HG03103 (cell line): ENCODE data around the gene ATP4B.

Experiments
- ATAC-seq: cut with Tn5 transposase; IDR thresholded peaks from one replicate; pipeline ENCODE4 v1.9.1; 2021; ENCODE audit warnings: low read depth; ENCODE audit not compliant: unreplicated experiment

ATP4B gene

DNA sequence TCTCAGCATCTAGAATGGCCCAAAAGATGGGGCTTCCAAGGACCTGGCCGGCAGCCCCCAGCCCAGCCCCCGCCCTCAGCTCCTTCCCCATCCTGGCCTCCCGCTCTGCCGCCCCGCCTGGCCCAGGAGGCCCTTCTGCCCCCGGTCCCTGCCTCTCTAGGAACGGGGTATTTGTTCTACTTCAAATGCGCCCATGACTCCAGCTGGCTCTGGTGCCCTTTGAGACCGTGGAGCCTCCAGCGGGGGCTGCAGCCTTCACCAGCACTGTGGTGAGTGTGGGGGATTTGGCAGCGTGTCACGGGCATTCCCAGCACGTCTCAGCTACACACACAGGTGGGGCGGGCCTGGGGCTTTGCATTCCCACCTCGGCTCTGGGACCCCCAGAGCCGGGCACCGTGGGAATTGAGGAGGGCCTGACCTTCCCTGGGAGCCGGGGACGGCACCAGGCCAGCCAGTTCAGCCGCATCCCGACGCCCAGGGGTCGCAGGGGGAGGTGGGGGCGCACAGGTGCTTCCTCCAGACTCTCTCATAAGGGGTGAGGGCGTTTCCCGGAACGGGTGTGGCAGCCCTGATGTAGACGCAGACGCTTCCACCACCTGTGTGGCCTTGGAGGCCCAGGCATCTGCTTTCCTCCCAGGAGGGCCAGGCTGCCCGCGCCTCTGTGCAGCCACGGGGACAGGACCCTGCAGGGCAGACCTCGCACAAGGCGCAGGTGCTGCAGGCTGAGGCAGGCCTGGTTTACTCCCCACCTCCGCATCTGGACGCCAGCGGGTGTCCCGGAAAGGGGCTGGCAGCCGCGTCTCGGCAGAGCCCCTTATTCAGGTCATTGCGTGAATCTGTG is 947 bp downstream of the ATP4B start:
- ATAC-seq = no peak

DNA sequence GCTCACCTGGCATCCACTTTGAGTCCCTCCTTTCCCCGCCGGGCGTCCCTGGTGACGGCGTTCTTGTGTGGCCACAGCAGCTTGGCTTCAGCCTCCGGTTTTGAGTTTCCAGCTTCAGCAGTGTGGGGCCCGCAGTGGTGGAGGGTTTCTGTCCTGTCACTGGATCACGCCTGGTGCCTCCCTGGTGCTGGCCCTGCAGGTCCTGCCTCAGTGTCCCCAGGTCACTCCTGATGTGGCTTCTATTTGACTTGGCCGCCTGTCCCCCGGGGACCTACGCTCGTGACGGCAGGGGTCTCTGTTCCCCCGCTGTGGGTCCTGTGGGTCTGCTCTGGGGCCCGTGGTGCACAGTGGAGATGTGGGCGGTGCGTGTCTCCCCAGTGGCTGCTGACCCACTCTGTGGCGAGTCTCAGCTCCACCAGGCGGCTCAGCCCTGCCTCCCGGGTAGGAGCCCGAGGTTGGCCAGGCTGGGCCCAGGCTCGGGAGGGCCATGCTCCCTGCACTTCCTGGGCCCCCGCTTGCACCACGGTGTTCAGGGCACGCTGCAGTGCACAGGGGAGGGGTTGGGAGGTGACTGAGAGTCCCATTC is 1.9 kb downstream of the ATP4B start:
- ATAC-seq = no peak

DNA sequence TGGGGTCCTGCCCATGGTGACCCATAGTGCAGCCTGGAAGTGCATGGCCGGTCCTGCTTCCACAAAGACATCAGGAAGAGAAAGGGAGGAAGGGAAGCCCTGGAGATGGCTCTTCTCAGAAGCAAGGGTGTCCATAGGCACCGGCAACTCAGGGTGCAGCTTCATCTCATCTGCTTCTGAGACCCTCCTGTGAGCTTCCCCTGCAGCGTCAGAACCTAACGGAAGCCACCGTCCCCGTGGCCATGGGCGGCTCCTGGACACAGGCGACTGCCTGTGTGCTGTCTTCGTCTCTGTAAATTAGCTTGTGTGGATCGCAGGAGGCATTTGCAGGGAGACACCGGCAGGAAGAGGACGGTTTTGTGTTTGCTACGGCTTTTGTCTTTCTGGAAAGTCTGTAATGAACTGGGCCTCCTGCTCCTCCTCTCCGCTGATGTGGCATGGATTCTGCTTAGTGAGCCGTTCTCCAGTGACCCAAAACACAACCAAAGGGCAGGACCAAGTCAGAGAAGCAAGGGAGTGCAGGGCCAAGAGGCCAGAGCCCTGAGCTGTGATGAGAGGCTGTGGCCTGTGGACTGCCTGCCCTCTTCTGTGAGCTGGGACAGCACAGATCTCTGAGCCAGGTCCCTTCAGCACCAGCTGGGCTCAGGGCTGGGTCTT is 2.5 kb downstream of the ATP4B start:
- ATAC-seq = no peak

DNA sequence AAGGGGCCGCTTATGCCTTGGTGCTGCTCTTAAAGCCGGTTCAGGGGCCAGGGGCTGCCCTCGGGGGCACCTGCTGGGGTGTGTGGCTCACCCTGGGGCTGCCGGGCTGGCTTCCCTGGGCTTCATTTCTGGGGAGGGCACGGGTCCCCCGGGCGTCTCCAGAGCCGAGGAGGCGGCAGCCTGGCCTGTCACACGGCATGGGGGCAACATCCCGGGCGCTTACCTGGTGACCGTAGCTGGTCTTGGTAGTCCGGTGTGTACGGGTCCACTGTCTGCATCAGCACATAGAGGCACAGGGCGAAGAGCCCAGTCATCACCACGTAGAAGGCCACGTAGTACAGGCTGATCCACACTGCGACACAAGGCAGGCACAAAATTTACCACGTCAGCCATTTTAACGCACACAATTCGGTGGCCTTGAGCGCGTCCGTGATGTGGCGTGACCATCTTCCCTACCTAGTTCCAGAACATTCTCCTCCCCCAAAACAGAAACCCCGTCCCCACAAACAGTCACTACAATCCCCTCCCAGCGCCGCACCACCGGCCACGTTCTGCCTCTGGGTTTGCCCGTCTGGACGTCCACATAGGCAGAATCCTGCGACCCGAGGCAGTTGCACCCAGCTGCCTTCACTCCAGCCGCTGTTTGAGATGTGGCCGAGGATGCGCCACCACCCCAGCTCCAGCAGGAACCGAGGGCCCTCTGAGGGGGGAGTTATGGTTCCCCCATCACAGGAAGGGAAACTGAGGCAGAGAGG is 3.2 kb downstream of the ATP4B start:
- ATAC-seq = no peak

DNA sequence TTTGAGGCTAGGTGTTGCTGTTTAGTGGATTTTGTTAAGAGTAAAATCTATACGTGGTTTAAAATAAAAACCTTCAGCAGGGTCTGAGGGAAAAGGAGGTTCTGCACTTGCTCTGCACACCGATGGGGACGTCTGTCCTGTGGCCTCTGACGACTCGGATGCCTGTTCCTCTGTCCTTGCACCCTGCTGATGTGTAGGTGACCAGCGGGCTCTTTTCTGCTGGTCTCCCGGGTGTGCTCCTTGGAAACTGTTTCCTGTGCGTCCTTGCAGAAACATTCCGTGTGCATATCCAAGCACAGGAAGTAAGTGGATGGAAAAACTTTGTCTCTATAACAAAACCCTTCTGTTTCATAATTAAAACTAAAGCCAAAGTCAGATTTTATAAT is 3.8 kb downstream of the ATP4B start:
- ATAC-seq = no peak

DNA sequence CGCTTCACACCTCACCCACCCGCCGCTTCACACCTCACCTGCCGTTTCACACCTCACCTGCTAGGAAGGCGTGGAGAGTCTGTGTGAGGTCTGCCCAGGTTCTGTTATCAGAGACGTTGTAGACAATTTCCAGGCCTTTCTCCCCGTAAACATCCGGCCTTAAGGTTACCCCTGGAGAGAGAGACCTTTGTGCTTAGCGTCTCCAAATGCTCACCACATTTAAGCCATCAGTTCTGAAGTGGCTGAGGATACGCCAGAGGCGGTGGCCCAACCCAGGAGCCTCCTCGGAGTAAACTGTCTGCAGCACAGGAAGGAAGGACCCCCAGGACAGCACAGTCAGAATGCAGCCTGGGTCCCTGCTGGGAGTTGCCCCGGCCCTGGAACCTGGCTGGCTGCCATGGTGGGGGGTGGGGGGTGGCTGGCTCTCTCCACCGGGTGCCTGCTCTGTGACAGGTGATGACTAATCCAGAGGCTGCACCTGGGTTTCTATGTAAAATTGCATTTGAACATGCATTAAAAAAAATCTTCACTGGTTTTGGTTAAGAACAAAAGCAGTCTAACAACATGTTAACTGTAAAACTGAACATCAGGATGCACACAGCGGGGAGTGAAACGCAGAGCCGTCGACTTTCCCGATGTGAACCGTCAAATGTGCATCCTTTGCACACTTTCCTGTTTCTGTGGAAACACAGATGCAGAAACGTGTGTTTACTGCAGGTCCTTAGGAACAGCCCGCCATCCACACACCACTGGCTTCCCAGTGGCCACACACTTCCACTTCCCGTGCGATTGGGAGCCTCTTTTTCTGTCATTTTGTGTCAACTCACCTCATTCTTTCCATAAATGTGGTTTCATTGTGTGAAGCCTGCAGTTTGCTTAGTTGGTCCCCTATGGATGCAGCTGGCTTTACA is 4.5 kb downstream of the ATP4B start:
- ATAC-seq = no peak

DNA sequence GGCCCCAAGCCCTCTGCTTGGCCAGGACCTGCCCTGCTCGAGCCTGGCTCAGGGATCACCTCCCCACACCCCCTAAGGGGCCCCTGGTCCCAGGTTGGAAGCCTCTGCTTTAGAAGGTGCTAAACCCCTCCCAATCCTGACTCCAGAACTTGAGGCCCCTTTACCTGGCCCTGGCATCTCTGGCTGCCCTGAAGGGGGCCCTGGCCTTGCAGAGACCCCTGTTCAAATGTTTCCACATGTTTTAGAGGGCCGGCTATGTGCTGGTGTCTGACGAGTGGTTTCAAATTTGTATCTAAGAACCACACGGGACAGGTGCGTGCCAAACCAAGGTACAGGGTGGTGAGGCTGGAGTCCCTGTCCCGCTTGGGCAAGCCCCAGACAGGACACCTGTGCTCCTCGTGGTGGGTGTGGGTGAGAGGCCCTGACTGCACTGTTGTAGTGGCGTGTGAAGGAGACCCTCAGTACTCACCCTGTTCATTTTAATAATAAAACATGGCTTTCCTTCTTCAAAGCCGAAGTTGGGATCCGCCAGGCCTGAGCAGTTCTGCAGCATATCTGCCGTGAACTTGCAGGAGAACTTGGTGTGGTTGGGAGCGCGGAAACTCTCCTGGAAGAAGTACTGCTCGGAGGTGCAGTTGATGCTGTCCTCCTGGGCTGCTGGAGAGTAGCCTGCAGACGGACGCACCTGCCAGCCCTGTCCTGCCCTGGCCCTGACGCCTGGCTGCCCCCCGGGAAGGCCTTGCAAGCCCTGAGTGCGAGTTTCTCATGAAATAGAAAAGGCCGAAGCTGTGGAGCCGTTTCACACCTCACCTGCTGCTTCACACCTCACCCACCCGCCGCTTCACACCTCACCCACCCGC is 5.4 kb downstream of the ATP4B start:
- ATAC-seq = no peak

DNA sequence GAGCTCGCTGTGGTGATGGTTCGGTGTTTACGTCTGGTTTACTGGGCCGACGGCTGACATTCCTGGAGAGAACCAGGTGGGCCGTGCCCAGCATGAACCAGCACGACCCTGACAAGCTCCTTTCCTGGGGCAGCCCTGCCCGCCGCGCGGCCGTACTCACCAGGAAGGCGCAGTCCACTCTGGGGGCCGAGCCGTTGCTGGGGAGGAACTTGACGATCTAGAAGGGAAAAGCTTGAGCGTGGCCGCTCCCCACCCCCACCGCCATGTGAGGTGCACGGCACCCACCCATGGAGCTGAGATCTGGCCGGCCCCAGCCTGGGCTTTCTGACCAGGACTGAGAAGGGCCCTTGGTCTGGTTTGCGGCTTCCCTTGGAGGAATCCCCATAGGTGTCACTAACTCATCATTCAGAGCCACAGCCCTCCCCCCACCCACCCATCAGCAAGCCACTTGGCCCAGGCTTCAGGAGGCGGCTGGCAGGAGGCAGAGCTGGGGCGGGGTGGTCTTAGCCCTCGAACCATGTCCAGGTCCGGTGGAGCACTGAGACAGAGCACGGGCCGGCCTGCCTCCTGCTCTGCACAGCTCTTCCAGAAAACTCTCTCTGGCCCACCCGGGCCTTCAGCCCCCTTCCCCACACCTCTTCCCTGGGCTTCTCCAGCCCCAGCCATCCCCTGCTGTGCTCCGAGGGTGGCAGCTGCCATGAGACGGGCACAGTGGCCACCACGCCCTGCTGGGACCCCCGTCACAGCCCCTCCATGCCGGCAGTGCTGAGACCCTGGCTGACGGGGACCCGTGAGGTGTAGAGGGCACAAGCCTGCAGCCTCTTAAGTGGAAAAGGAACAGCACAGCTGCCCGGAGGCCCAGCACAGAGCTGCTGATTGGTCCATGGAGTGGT is 6.2 kb downstream of the ATP4B start:
- no peak for ATAC-seq

DNA sequence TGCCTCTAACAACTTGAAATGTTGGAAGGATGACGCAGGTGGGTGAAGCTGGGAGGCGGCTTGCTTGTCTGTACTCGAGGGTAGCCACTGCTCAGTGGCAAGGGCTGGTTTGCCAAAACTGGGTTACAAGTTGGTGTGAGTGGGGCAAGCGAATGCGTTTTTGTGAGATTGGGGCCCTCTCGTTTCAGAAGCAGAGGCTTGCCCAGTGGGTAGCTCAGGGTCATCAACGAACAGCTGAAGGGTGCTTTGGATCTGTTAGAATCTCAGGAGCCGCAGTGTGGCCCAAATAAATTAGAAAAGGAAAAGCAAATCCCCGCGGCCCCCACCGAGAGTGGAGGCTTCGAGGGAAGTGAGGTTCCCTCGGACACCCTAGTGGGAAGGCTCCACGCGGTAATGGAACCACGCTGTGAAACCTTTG is 7.3 kb downstream of the ATP4B start:
- ATAC-seq = no peak

DNA sequence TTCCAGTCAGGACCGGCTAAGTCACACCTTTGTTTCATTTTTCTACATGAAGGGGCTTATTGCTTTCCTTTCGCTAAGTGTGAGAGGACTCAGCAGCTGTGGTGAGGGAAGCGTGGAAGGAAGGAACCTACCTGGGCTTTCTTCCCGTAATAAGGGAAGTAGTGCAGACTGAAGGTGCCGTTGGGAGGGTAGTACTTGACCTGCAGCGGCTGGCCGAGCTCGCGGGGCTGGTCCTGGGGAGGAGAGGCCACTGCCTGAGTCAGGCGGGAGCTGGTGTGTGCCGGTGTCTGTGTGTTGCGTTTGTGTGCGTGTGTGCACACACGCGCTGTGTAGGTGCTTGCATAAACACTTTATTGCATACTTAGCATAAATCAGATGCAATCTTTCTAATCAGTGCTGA is 7.7 kb downstream of the ATP4B start:
- no peak for ATAC-seq

DNA sequence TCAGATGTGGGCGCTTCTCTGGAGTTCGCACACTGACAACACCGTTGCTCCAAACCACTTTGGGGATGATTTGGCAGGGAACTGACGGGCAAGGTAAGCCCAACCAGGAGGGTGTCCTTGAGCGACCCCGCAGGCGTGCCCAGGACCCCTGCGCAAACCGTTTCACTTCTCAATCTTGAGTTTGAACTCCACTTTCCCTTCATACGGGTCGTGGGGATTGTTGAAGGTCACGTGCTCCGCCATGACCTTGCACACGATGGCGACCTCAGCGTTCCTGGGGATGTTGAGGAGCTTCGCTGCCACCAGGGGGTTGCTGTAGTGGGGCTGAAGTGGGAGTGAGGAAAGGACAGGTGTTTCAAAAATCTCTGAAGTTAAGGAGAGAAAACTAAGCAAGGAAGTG is 8.8 kb downstream of the ATP4B start:
- ATAC-seq = no peak

DNA sequence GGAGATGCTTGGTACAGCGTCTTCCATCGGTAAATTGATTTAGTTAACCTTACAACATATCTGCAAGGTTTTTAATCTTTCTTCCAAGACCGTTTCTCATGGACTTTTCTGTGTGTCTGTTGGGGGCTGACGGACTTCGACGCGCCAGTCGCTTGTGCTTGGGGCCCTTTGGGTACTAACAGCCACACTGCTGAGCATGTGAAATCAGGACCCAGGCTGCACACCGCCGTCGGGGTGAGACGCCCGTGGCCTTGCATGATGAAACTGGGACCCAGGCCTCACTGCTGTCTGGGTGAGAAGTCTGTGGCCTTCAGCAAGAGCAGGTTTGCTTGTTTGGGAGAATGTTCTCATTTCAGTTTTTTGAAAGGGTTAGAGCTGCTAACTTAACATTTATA is 9.8 kb downstream of the ATP4B start:
- no peak for ATAC-seq

DNA sequence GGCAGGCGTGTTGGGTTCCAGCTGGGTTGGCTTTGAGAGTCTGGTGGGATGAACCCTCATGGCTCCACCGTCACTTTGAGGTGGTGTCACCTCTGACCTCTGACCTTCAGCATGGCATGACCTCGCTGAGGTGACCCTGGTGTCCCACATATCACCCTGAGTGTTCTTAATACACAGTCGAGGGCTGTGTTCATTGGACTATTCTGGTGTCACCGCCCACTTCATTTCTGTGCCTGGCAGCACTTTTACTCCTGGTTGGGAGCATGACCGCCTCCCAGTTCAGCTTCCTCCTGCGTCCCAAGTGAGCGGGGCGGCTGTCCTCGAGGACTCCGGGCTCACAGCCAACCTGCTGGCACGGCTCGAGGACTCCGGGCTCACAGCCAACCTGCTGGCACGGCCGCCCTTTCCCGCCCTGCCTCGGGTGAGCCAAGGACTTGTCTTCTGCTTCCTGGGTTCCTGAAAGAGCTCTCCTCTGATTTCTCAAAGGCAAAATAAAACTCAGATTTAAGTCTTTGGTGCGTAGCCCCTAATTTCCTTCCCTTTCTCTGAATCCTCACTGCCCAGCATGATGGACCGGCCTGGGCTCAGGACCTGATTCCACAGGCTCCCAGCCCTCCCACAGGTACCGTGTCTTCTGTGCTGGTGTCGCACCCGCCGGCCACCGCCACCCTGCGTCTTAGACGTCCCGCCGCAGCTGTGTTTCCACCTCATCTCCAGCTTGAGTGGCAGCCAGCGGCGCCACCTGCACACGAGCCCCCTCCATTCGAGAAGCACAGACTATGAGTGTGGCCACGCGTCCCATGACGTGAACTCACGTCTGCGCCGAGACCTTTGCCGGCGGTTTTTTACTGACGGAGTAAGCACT is 10.4 kb downstream of the ATP4B start:
- no peak for ATAC-seq

DNA sequence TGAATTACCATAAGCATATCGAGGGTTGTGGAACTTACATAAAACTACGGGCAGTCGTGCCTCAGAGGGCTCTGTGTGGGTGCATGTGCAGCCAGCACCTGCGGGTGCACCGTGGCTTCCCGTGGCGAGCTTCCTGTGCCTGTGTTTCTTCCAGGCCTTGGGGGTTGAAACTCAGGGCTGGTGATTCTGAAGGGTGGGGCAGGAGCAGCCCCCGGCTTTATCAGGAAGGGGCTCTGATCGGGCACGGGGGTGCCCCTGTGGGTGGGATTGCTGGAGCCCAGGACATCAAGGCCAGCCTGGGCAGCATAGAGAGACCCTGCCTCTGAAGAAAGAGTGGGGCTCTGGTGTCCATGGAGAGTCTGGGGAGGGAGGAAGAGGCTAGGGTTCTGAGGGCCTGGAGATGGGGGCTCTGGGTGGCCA is 11.1 kb downstream of the ATP4B start:
- no peak for ATAC-seq

DNA sequence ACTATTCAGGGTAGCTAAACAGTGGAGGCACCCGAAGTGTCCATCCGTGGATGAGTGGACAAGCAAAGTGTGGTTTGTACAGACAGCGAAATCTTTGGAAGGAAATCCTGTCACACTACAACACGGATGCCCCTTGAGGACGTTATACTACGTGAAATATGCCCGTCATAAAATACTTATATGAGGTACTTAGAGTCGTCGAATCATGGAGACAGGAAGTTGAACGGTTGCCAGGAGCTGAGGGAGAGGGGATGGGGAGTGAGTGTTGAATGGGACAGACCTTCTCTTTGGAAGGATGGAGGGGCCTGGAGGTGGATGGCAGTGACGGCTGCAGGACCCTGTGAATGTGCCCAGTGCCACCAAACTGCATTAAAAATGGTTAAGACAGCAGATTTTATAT is 11.6 kb downstream of the ATP4B start:
- ATAC-seq = no peak

DNA sequence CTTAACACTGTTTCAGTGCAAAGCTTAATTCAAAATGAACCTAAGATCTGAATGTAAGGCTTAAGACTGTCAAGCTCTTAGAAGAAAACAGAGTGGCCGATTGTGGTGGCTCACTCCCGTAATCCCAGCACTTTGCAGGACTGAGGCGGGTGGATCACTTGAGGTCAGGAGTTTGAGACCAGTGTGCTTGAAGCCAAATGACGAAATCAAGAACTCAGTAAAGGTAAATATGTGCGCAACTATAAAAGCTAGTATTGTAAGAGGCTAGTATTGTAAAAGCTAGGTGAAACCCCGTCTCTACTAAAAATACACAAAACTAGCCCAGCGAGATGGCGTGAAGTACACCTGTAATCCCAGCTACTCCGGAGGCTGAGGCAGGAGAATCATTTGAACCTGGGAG is 12.7 kb downstream of the ATP4B start:
- ATAC-seq = no peak

DNA sequence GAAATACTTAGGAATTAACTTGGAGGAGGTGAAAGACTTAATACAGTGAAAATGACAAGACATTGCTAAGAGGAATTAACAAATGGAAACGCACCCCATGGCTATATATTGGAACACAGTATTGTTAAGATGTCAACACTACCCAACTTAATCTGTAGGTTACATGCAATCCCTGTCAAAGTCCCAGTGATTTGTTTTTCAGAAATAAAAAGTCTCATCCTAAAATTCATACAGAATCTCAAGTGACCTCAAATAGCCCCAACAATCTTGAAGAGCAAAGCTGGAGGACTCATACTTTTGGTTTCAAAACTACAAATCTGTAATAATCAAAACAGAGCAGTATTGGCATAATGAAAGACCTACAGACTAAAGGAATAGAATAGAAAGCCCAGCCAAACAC is 13.2 kb downstream of the ATP4B start:
- no peak for ATAC-seq
